ENCODE results near the gene PLK2. TPM values are rescaled to one million over a fixed set of nuclear protein-coding genes. Genes with fewer than 3 reads are reported as not detected.
A peak's percentile ranks its signal among the peaks of the same experiment; 100 is the strongest.

Gene PLK2
- 37.4 and 39.1 TPM in 2 replicates for total RNA-seq

GRCh38 chr5:58460002-58460731 lies at the start of gene PLK2:
Gene PLK2, minus strand, starts transcription at chr5:58460086. Its CDS starts 127 bp downstream, at chr5:58459959.
- intact Hi-C loops (cut with micrococcal nuclease), result loop anchor here (1.0 to 5.0 kb wide), 6 partner anchors 681 to 1559 kb away; partner anchors contain the start of gene SETD9
- Mint-ChIP-seq H3K4me1 (ENCODE audit: low read depth) (peaks cover 15% of the 10 kb centered on the region), H3K4me3 (peak within 1 kb of the TSS; percentile 83), H3K36me3 (ENCODE audit: low read depth) (peaks cover 3% of the 10 kb centered on the region), H3K27ac (peak within 1 kb of the TSS; percentile 64), H3K27me3 (ENCODE audit: insufficient read depth) (peaks cover 16% of the 10 kb centered on the region), H3K9me3 (no peaks in the 10 kb centered on the region)
- DNase-seq (ENCODE audit: low spot score), result peak; percentile 86

GRCh38 chr5:58507715-58508114 lies 47.8 kb upstream of the PLK2 start:
- no peak overlapping the region for H3K27ac Mint-ChIP-seq
- intact Hi-C loops (cut with micrococcal nuclease), result no loop called here
- H3K4me1 Mint-ChIP-seq (ENCODE audit: low read depth), result no peaks in the 10 kb centered on the region
- H3K36me3 Mint-ChIP-seq (ENCODE audit: low read depth), result no peaks in the 10 kb centered on the region
- peaks cover 12% of the 10 kb centered on the region for H3K27me3 Mint-ChIP-seq (ENCODE audit: insufficient read depth)
- DNase-seq (ENCODE audit: low spot score), result no peak
- H3K9me3 Mint-ChIP-seq, result no peaks in the 10 kb centered on the region
- H3K4me3 Mint-ChIP-seq, result no peak overlapping the region

- no peak for DNase-seq (ENCODE audit: low spot score)
- intact Hi-C loops (cut with micrococcal nuclease), result no loop called here
- peaks cover 9% of the 10 kb centered on the region for H3K27me3 Mint-ChIP-seq (ENCODE audit: insufficient read depth)
- H3K27ac Mint-ChIP-seq, result no peak overlapping the region
- no peaks in the 10 kb centered on the region for H3K36me3 Mint-ChIP-seq (ENCODE audit: low read depth)
- no peaks in the 10 kb centered on the region for H3K9me3 Mint-ChIP-seq
- no peak overlapping the region for H3K4me3 Mint-ChIP-seq
- no peaks in the 10 kb centered on the region for H3K4me1 Mint-ChIP-seq (ENCODE audit: low read depth)
These were observed 46.2 kb upstream of the PLK2 start for GRCh38 chr5:58505971-58506640.

GRCh38 chr5:58505502-58505901 lies 45.6 kb upstream of the PLK2 start:
- Mint-ChIP-seq H3K27ac (no peak overlapping the region), H3K4me1 (ENCODE audit: low read depth) (no peaks in the 10 kb centered on the region), H3K9me3 (no peaks in the 10 kb centered on the region), H3K27me3 (ENCODE audit: insufficient read depth) (peaks cover 9% of the 10 kb centered on the region), H3K4me3 (no peak overlapping the region), H3K36me3 (ENCODE audit: low read depth) (no peaks in the 10 kb centered on the region)
- DNase-seq (ENCODE audit: low spot score), result no peak
- intact Hi-C loops (cut with micrococcal nuclease), result no loop called here

GRCh38 chr5:58504766-58505165 lies 44.9 kb upstream of the PLK2 start:
- Mint-ChIP-seq H3K36me3 (ENCODE audit: low read depth) (no peaks in the 10 kb centered on the region), H3K27me3 (ENCODE audit: insufficient read depth) (peaks cover 9% of the 10 kb centered on the region), H3K4me1 (ENCODE audit: low read depth) (peaks cover 6% of the 10 kb centered on the region), H3K4me3 (no peak overlapping the region), H3K27ac (no peak overlapping the region), H3K9me3 (no peaks in the 10 kb centered on the region)
- intact Hi-C loops (cut with micrococcal nuclease), result no loop called here
- DNase-seq (ENCODE audit: low spot score), result no peak

- Mint-ChIP-seq H3K36me3 (ENCODE audit: low read depth) (no peaks in the 10 kb centered on the region), H3K4me1 (ENCODE audit: low read depth) (peaks cover 9% of the 10 kb centered on the region), H3K9me3 (no peaks in the 10 kb centered on the region), H3K27me3 (ENCODE audit: insufficient read depth) (peaks cover 9% of the 10 kb centered on the region), H3K4me3 (no peak overlapping the region), H3K27ac (no peak overlapping the region)
- DNase-seq (ENCODE audit: low spot score), result no peak
- intact Hi-C loops (cut with micrococcal nuclease), result no loop called here
These were observed 43.6 kb upstream of the PLK2 start for GRCh38 chr5:58503390-58504046.

GRCh38 chr5:58501778-58502417 lies 42.0 kb upstream of the PLK2 start:
- no peak overlapping the region for H3K27ac Mint-ChIP-seq
- H3K27me3 Mint-ChIP-seq (ENCODE audit: insufficient read depth), result peaks cover 14% of the 10 kb centered on the region
- no peak for DNase-seq (ENCODE audit: low spot score)
- no peaks in the 10 kb centered on the region for H3K36me3 Mint-ChIP-seq (ENCODE audit: low read depth)
- H3K4me3 Mint-ChIP-seq, result no peak overlapping the region
- intact Hi-C loops (cut with micrococcal nuclease), result no loop called here
- no peaks in the 10 kb centered on the region for H3K9me3 Mint-ChIP-seq
- H3K4me1 Mint-ChIP-seq (ENCODE audit: low read depth), result peaks cover 9% of the 10 kb centered on the region

- H3K27ac Mint-ChIP-seq, result peak overlapping the region; percentile 33
- no peaks in the 10 kb centered on the region for H3K9me3 Mint-ChIP-seq
- H3K36me3 Mint-ChIP-seq (ENCODE audit: low read depth), result no peaks in the 10 kb centered on the region
- no peak for DNase-seq (ENCODE audit: low spot score)
- H3K4me3 Mint-ChIP-seq, result no peak overlapping the region
- intact Hi-C loops (cut with micrococcal nuclease), result loop anchor here (2.0 kb wide), 1 partner anchor 351 kb away; no protein-coding TSS in a partner anchor
- H3K4me1 Mint-ChIP-seq (ENCODE audit: low read depth), result peaks cover 9% of the 10 kb centered on the region
- peaks cover 12% of the 10 kb centered on the region for H3K27me3 Mint-ChIP-seq (ENCODE audit: insufficient read depth)
These were observed 40.1 kb upstream of the PLK2 start for GRCh38 chr5:58499941-58500340.

GRCh38 chr5:58499231-58499630 lies 39.3 kb upstream of the PLK2 start:
- Mint-ChIP-seq H3K9me3 (no peaks in the 10 kb centered on the region), H3K4me3 (no peak overlapping the region), H3K27ac (no peak overlapping the region), H3K36me3 (ENCODE audit: low read depth) (no peaks in the 10 kb centered on the region), H3K27me3 (ENCODE audit: insufficient read depth) (peaks cover 14% of the 10 kb centered on the region), H3K4me1 (ENCODE audit: low read depth) (peaks cover 9% of the 10 kb centered on the region)
- no peak for DNase-seq (ENCODE audit: low spot score)
- intact Hi-C loops (cut with micrococcal nuclease), result loop anchor here (2.0 kb wide), 1 partner anchor 352 kb away; no protein-coding TSS in a partner anchor

GRCh38 chr5:58498340-58498942 lies 38.6 kb upstream of the PLK2 start:
- no peak for DNase-seq (ENCODE audit: low spot score)
- H3K9me3 Mint-ChIP-seq, result no peaks in the 10 kb centered on the region
- no peaks in the 10 kb centered on the region for H3K36me3 Mint-ChIP-seq (ENCODE audit: low read depth)
- H3K4me1 Mint-ChIP-seq (ENCODE audit: low read depth), result peaks cover 9% of the 10 kb centered on the region
- intact Hi-C loops (cut with micrococcal nuclease), result loop anchor here (2.0 kb wide), 1 partner anchor 352 kb away; no protein-coding TSS in a partner anchor
- no peak overlapping the region for H3K4me3 Mint-ChIP-seq
- peaks cover 17% of the 10 kb centered on the region for H3K27me3 Mint-ChIP-seq (ENCODE audit: insufficient read depth)
- no peak overlapping the region for H3K27ac Mint-ChIP-seq

- no peaks in the 10 kb centered on the region for H3K9me3 Mint-ChIP-seq
- H3K4me3 Mint-ChIP-seq, result no peak overlapping the region
- no peaks in the 10 kb centered on the region for H3K36me3 Mint-ChIP-seq (ENCODE audit: low read depth)
- no peak for DNase-seq (ENCODE audit: low spot score)
- H3K27me3 Mint-ChIP-seq (ENCODE audit: insufficient read depth), result peaks cover 19% of the 10 kb centered on the region
- intact Hi-C loops (cut with micrococcal nuclease), result loop anchor here (2.0 kb wide), 1 partner anchor 353 kb away; no protein-coding TSS in a partner anchor
- H3K27ac Mint-ChIP-seq, result no peak overlapping the region
- H3K4me1 Mint-ChIP-seq (ENCODE audit: low read depth), result peaks cover 9% of the 10 kb centered on the region
These were observed 38.0 kb upstream of the PLK2 start for GRCh38 chr5:58497921-58498320.

GRCh38 chr5:58497386-58497785 lies 37.5 kb upstream of the PLK2 start:
- Mint-ChIP-seq H3K27ac (no peak overlapping the region), H3K4me1 (ENCODE audit: low read depth) (peaks cover 9% of the 10 kb centered on the region), H3K9me3 (no peaks in the 10 kb centered on the region), H3K4me3 (no peak overlapping the region), H3K36me3 (ENCODE audit: low read depth) (no peaks in the 10 kb centered on the region), H3K27me3 (ENCODE audit: insufficient read depth) (peaks cover 19% of the 10 kb centered on the region)
- intact Hi-C loops (cut with micrococcal nuclease), result no loop called here
- no peak for DNase-seq (ENCODE audit: low spot score)

Measured in activated T-helper 1 cell treated with anti-CD3 and anti-CD28 coated beads, Interleukin-12 subunit alpha, Interleukin-12 subunit beta, Interleukin-2, Interleukin-4 antibody, amounts not matched to agents 30 ng/mL and 10 ng/mL and 1 ng/mL, durations not matched to agents 14 hours and 24 hours and 36 hours (primary cell).